Epithelial cell of alveolus of lung (primary cell): ENCODE results near the gene ADAMTS4. TPM values are rescaled to one million over a fixed set of nuclear protein-coding genes. Genes with fewer than 3 reads are reported as not detected.

Experiments
- total RNA-seq: library from RNA; depleted of rRNA; stranded (reverse); fragments of >200 nt; gene quantifications from 2 replicates; pipeline ENCODE4 v1.2.1, GENCODE V29; 2015

ADAMTS4 gene, protein sequence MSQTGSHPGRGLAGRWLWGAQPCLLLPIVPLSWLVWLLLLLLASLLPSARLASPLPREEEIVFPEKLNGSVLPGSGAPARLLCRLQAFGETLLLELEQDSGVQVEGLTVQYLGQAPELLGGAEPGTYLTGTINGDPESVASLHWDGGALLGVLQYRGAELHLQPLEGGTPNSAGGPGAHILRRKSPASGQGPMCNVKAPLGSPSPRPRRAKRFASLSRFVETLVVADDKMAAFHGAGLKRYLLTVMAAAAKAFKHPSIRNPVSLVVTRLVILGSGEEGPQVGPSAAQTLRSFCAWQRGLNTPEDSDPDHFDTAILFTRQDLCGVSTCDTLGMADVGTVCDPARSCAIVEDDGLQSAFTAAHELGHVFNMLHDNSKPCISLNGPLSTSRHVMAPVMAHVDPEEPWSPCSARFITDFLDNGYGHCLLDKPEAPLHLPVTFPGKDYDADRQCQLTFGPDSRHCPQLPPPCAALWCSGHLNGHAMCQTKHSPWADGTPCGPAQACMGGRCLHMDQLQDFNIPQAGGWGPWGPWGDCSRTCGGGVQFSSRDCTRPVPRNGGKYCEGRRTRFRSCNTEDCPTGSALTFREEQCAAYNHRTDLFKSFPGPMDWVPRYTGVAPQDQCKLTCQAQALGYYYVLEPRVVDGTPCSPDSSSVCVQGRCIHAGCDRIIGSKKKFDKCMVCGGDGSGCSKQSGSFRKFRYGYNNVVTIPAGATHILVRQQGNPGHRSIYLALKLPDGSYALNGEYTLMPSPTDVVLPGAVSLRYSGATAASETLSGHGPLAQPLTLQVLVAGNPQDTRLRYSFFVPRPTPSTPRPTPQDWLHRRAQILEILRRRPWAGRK
- 7.4 and 11.0 TPM in 2 replicates for total RNA-seq

GRCh38 chr1:161198897-161199431 lies at the start of gene ADAMTS4:
Gene ADAMTS4, minus strand, starts transcription at chr1:161199054. Its CDS starts 427 bp downstream, at chr1:161198627.

GRCh38 chr1:161238039-161238473 lies 39.2 kb upstream of the ADAMTS4 start, which contains the start of gene NR1I3:
Gene NR1I3, minus strand, starts transcription at chr1:161238203. Its CDS starts 1,638 bp downstream, at chr1:161236565.

DNA sequence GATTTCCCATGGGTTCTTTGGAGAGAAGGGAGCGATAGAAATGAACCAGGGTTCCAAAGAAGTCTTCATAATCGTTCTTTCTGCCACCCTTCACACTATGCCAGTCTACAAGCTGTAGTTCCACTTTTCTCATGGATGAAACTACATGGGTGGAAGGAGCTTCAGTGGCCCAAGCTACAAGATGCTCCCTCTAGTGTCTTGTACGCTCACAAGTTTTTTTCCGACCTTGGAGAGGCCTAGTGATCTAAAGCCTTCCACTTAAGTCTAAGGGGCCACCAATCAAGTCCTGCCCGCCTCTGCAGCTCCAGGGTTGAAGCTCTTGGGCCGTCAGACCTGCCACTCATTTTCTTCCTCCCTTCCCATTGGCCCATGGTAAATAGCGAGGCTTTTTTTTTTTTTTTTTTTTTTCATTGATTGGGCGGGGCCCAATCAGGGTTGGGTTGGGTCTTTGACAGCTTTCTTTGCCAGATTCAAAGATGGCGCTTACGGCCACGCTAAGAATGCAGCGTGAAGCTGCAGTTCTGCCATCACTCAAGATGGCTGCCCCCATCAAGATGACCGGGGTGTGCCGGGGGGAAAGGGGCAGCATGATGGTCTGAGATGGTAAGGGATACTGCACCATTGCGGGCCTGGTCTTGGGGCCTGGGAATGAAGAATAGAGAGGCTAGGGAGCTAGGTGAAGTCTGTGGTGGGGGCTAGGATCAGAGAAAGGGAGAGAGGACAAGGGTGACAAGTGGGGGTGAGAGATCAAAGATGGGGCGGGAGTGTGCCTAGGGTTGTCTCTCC lies 26.9 kb upstream of the ADAMTS4 start, which contains the start of gene TOMM40L:
TSS of gene TOMM40L (plus strand) at position 527 of the 786 bp plus-strand sequence. CDS start 430 bp downstream, outside the sequence.

GRCh38 chr1:161215076-161215475 lies 16.2 kb upstream of the ADAMTS4 start, which contains the start of gene FCER1G:
Gene FCER1G, plus strand, starts transcription at chr1:161215295. Its CDS starts 27 bp downstream, at chr1:161215322.

GRCh38 chr1:161201836-161202712 lies 3.2 kb upstream of the ADAMTS4 start, which contains the start of gene NDUFS2:
Gene NDUFS2, plus strand, starts transcription at chr1:161202367. Its CDS starts 19 bp downstream, at chr1:161202386.

GRCh38 chr1:161177112-161177935 lies 21.5 kb downstream of the ADAMTS4 start, which contains the start of gene B4GALT3:
Gene B4GALT3, minus strand, starts transcription at chr1:161177507. Its CDS starts 1,447 bp downstream, at chr1:161176060.

DNA sequence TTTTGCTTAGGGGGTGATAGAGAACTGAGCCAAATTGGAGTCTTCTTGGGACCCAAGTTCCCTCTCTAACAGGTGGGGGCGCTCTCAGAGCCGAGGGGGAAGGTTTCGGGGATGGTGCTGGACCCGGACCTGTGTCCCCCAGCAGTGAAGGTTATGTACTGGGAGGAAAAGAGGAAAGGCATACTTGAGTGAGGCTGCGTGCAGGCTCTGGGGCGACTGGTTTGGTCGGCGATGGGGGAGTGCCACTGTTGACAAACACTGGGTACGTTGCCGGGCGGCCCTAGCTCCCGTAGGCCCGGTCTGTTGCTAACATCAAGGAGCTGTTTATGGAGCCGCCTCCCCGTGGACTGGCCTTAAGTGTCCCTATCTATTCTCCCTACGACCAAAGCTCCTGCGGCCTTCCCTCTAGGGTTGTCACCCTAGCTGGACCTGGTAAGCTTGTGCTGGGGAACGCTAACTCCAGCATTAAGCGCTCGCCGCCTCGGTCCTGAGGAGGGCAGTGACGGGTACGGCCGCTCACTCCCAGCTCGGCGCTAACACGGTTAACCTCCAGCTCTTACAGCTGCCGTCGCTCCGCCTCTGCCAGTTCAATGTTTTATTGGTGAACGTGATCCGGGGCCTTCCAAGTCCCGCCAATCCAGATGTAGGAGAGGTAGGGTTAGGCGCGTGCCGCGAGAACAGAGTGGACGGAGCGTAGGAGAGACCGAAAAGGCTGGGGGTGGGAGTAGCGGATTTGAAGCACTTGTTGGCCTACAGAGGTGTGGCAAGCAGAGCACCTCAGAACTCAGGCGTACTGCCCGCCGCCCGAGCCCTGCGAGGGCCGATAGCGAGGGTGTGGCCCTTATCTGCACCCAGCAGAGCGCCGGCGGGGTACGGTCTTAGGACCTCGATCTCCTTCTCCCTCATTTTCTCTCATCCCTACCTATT lies 32.8 kb downstream of the ADAMTS4 start, which contains the start of gene PPOX:
TSS of gene PPOX (plus strand) at position 685 of the 927 bp plus-strand sequence. CDS start 422 bp downstream, outside the sequence.

DNA sequence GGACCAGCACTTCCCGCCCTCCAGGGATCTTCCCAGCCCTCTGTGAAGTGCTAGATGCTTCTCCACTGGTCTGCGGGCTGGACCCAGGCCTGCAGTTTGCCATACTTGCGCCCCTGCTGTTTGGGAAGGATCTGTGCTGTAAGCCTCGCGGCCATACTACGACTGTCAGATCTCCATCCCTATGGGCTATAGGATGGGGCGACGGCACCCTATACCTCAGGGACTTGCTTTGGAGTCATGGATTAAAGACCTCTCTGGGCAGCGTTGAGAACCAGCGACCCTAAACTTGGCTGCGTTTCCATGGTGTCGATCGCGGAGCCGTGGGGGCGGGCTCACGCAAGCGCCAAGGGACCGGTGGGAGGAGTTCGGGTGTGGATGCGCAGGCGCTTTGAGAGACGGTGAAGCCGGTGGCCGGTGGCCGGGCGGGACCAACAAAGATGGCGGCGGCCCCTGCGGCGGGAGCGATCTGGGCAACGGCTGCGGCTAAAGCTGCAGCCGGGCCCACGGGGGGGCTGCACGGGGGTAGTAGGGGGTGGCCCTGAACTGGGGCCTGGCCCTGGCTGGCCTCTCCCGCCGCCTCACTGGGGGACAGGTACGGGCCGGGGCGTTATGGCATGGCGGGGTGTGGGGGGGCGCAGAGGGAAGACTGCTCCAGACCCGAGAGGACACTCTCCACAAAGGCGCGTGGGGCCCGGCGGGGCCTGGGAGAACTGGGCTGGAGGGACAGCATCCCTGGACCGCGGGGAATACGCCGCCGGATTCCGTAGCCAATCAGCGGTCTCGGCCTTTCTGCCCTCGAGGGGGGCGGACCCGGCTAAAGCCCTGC lies 39.6 kb downstream of the ADAMTS4 start, which contains the start of gene USP21:
TSS of gene USP21 (plus strand) at position 414 of the 826 bp plus-strand sequence. CDS start 1,141 bp downstream, outside the sequence.

GRCh38 chr1:161153682-161154337 lies 45.0 kb downstream of the ADAMTS4 start, which contains the start of gene UFC1:
Gene UFC1, plus strand, starts transcription at chr1:161153978. Its CDS starts 20 bp downstream, at chr1:161153998.

Other genes starting within 250 kb of the ADAMTS4 start
- not detected in 2 replicates for gene ITLN2, start 244.2 kb downstream of the ADAMTS4 start, total RNA-seq
- 7.0 and 19.7 TPM in 2 replicates for gene F11R, start 177.9 kb downstream of the ADAMTS4 start, total RNA-seq
- 14.4 and 14.6 TPM in 2 replicates for gene TSTD1, start 160.1 kb downstream of the ADAMTS4 start, total RNA-seq
- gene USF1, start 153.1 kb downstream of the ADAMTS4 start, total RNA-seq, result 26.8 and 27.8 TPM in 2 replicates
- gene ARHGAP30, start 129.2 kb downstream of the ADAMTS4 start, total RNA-seq, result not detected in 2 replicates
- 0.65 and 0.72 TPM in 2 replicates for gene NECTIN4, start 109.5 kb downstream of the ADAMTS4 start, total RNA-seq
- 0.96 and 1.0 TPM in 2 replicates for gene KLHDC9, start 100.7 kb downstream of the ADAMTS4 start, total RNA-seq
- 32.3 and 71.8 TPM in 2 replicates for gene PFDN2, start 81.0 kb downstream of the ADAMTS4 start, total RNA-seq
- gene NIT1, start 80.9 kb downstream of the ADAMTS4 start, total RNA-seq, result 35.5 and 44.5 TPM in 2 replicates
- gene DEDD, start 66.4 kb downstream of the ADAMTS4 start, total RNA-seq, result 22.4 and 25.6 TPM in 2 replicates
- 52.1 and 70.3 TPM in 2 replicates for gene UFC1, start 45.1 kb downstream of the ADAMTS4 start, total RNA-seq
- 12.3 and 24.3 TPM in 2 replicates for gene USP21, start 39.6 kb downstream of the ADAMTS4 start, total RNA-seq
- gene PPOX, start 32.6 kb downstream of the ADAMTS4 start, total RNA-seq, result 10.9 and 12.7 TPM in 2 replicates
- 30.5 and 33.3 TPM in 2 replicates for gene B4GALT3, start 21.5 kb downstream of the ADAMTS4 start, total RNA-seq
- gene NDUFS2, start 3.3 kb upstream of the ADAMTS4 start, total RNA-seq, result 109 and 222 TPM in 2 replicates
- 0.26 and 6.1 TPM in 2 replicates for gene FCER1G, start 16.2 kb upstream of the ADAMTS4 start, total RNA-seq
- not detected in 2 replicates for gene APOA2, start 24.6 kb upstream of the ADAMTS4 start, total RNA-seq
- 12.1 and 12.7 TPM in 2 replicates for gene TOMM40L, start 27.0 kb upstream of the ADAMTS4 start, total RNA-seq
- gene NR1I3, start 39.1 kb upstream of the ADAMTS4 start, total RNA-seq, result not detected in 2 replicates
- not detected in 2 replicates for gene PCP4L1, start 59.7 kb upstream of the ADAMTS4 start, total RNA-seq
- gene MPZ, start 110.9 kb upstream of the ADAMTS4 start, total RNA-seq, result 1.4 and 2.1 TPM in 2 replicates
- gene SDHC, start 115.3 kb upstream of the ADAMTS4 start, total RNA-seq, result 27.5 and 52.1 TPM in 2 replicates
- gene CFAP126, start 168.8 kb upstream of the ADAMTS4 start, total RNA-seq, result not detected in 2 replicates